CD4-positive, alpha-beta T cell treated with Interleukin-15 for 1 hour (primary cell): Measurements from ENCODE around the gene CDC26.
"Not testable (repeated sequence)": the region's sequence is repeated elsewhere in the genome, so short reads cannot be mapped to it uniquely, and the experiment has no call there.

ENCODE experiments used
- DNase-seq: peaks from one replicate; pipeline ENCODE4 v3.0.0-alpha.2; 2020

CDC26 gene

GRCh38 chr9:113290052-113290607 lies 14.8 kb upstream of the CDC26 start:
- no peak for DNase-seq

DNA sequence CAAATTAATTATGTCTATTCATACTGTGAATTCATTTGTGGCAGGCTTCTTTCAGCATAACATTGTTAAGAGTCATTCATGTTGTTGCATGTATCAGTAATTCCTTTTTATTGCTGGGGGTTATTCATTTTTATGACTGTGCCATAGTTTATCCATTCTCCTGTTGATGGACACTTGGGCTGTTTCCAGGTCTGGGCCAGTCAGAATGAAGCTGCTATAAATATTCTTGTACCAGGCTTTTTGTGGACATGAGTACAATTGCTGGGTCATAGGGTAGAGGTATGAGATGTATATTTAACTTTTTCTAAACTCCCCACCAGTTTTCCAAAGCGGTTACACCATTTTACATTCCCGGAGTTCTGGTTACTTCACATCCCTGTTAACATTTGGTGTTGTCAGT lies 13.7 kb upstream of the CDC26 start:
- no peak for DNase-seq

GRCh38 chr9:113281356-113281755 lies 6.0 kb upstream of the CDC26 start:
- DNase-seq: no peak

GRCh38 chr9:113278840-113279239 lies 3.5 kb upstream of the CDC26 start:
- DNase-seq: no peak

DNA sequence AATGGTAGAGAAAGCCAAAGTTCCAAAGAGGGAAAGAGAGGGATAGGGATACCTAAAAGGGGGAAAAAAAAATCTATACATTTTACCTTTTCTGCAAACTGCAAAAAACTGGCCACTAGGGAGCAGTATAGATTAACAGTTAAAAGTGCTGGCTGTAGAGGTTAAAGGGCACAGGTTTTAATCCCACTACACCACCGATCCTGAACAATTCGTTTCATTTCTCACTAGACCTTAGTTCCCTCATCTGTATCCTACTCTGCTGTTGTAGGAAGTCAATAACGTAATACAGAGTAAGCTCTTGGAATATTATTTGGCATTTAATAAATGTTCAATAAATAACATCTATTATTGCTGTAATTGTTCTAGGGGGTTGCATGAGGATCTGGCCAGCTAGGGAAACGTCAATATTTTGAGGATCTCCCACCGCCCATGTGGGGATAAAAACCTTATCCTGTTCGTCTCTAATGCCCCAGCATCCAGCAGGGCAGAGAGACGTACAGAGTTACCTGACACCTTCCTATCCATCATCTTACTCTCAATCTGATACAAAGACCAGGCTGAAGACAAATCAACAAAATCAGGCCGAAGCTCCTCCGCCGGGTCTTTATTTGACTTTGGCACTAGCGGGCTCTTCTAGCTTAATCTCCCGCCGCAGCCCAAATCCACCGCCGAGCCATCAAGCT lies 757 bp downstream of the CDC26 start:
- DNase-seq: no peak

DNA sequence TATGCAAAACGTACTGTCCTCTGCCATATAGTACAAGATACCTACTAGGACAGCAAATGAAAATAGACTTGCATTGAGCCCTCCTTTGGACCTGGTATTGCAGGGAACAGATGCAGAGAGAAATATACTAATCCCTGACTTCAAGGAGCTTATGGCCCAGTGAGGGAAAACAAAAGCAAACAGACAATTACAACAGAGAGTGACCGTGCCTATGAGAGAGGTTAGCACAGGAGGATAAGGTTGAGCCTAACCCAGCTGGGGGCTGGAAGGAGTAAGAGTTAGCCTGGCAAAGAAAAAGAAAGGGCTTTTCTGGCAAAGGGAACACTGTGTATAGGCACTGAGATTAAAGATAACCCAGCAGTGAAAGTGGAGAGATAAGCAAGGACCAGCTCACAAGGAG lies 5.5 kb downstream of the CDC26 start:
- DNase-seq: no peak

- DNase-seq: no peak
These were observed 6.0 kb downstream of the CDC26 start for GRCh38 chr9:113269355-113269754.

DNA sequence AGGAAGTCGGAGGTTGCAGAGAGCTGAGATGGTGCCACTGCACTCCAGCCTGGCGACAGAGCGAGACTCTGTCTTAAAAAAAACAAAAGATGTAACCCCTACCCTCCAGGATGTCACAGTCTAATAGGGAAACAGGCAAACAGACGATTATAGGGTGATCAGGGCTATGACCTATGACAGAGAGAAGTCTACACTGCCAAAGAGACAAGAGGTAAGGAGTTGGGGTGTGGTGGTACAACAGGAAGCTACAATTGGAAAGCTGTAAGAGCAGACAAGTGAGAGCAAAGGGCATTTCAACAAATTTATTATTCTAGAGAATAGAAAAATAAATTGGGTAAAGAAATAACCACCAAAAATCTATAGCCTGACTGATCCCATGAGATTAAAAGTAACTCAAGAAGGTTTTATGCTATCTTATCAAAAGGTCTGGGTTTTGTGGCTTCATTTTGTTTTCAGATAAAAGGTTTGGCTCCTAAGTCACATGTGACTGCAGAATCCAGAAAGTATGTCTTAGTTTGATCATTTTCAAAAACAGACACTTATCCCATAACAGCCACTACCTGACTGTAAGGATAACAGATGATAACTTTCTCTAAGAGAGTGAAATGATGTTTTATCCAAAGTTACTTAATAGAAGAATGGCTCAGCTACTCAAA lies 7.3 kb downstream of the CDC26 start:
- no peak for DNase-seq

DNA sequence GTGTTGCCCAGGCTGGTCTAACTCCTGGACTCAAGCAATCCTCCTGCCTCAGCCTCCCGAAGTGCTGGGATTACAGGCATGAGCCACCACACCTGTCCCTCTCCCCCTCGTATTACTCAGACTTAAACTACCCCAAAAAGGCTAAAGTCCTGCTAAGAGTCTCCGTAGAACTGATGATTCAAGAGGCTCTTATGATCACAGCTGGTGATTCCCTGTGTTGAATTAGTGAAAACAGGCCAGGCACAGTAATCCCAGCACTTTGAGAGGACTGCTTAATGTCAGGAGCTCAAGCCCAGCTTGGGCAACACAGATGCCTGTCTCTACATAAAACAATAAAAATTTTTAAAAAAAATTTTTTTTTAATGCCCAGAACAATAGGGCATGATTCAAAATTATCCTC lies 9.2 kb downstream of the CDC26 start:
- DNase-seq: no peak

- DNase-seq: no peak
These were observed 13.3 kb downstream of the CDC26 start for GRCh38 chr9:113261917-113262671.

DNA sequence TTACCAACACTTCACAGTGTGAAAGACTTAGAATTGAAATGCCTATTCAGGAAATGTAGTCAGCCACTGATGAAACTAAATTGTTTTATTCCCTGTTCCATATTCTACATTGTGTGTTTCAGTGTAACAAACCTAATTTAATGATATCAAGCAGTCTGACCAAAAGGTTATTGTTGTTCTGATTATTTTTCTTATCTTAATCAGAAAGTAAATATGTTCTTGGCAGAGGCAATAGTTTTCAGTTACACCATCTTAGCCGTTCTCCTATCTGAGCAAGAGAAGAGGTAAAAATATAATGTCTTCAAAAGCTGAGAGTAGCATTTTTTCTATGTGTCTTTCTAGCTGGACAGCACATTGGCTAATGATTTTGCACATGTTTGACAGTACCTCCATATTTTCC lies 17.1 kb downstream of the CDC26 start:
- DNase-seq: no peak

GRCh38 chr9:113257863-113258262 lies 17.5 kb downstream of the CDC26 start:
- DNase-seq: no peak

DNA sequence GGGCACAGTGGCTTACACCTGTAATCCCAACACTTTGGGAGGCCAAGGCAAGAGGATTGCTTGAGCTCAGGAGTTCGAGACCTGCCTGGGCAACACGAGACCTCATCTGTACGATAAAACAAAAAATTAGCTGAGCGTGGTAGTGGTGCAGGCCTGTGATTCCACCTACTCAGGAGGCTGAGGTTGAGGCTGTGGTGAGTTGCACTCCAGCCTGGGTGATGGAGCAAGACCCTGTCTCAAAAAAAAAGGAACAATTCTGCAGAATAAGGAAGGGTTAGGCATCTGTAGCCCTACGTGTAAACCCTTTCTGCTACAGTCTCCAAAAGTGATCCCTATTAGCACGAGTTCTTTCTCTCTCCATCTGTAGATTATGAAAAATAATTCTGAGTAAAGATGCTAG lies 19.9 kb downstream of the CDC26 start:
- no peak for DNase-seq

DNA sequence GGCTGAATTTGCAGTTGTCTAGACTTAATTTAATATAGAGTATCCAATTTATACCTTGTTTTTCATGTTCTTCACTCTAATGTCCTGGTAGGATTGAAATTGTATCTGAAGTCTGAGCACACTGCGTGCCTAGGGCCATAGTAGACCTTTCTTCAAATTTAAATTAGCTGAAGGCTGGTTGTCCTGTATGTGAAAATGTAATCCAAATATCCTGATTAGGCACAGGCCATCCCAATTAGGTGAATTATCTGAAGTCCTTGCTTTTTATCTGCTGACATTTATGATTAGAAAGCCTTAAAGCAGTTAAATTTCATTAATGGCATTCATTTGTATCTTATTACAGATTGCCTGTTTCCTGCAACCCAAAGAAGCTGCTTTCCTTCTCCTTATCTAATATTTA lies 20.4 kb downstream of the CDC26 start:
- DNase-seq: no peak

DNA sequence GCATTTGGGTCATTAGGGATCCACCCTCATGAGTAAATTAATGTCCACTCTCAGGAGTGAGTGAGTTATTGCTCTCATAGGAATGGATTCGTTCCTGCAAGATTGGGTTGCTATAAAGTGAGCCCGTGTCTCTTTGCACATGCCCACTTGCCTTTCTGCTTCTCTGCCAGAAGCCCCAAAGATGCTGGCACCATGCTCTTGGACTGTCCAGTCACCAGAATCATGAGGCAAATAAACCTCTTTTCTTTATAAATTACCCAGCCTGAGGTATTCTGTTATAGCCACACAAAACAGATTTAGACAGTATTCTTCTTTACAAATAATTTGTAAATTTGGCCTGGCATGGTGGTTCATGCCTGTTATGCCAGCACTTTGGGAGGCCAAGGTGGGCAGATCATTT lies 24.6 kb downstream of the CDC26 start:
- DNase-seq: no peak

DNA sequence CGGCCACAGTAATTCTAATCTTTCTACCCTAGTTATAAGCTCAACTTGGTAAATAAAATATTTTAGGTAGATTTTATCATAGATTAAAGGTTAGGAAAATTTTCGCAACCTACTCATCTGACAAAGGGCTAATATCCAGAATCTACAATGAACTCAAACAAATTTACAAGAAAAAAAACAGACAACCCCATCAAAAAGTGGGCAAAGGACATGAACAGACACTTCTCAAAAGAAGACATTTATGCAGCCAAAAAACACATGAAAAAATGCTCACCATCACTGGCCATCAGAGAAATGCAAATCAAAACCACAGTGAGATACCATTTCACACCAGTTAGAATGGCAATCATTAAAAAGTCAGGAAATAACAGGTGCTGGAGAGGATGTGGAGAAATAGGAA lies 25.7 kb downstream of the CDC26 start:
- DNase-seq: not testable (repeated sequence)

DNA sequence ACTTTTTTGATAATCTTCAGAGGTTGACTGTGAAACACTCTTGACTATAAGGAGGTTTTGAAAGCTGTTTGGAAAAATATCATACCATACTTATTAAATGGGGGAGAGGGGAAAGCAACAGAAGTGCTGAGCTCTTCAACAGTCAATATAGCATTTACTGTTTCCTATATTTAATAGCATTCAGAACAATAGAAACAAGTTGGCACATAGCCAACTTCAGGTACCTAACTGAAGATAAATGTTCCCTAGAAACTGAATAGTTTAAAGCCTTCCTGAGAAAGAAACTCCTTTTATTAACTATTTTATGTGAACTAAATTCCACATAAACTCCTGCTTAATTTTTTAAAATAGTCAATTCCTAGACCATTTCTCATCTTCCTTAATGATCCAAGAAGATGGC lies 27.7 kb downstream of the CDC26 start:
- no peak for DNase-seq

- no peak for DNase-seq
These were observed 28.4 kb downstream of the CDC26 start for GRCh38 chr9:113246928-113247327.

DNA sequence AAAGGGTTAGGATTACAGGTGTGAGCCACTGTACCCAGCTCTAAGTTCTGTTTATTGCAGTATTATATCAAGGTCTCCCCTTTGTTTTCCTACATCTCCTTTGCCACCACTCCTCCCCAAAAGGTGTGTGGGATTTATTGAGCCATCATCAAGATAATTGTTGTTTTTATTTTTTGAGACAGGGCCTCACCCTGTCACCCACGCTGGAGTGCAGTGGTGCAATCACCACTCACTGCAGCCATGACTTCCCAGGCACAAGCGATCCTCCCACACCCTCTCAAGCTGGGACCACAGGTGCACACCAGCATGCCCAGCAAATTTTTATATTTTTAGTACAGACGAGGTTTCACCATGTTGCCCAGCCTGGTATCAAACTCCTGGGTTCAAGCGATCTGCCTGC lies 29.5 kb downstream of the CDC26 start:
- DNase-seq: no peak

GRCh38 chr9:113244556-113244955 lies 30.8 kb downstream of the CDC26 start:
- DNase-seq: no peak

DNA sequence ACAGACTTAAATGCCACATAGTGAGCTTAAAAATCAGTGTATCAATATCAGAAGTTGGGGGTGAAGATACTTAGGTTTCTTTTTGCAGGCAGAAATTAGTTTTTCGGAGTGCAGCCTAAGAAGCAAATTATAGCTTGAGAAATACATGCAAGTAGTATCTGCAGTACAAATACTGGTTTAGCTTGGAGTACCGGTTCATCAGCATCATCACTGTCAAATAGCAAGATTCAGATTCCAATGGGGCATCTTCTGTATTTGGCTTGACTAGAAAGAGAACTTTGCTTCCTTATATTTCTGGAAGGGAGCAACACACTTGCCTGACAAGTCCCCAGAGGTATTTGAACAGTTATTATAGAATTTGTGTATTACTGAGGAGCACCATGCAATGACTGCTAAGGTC lies 34.2 kb downstream of the CDC26 start:
- DNase-seq: no peak

DNA sequence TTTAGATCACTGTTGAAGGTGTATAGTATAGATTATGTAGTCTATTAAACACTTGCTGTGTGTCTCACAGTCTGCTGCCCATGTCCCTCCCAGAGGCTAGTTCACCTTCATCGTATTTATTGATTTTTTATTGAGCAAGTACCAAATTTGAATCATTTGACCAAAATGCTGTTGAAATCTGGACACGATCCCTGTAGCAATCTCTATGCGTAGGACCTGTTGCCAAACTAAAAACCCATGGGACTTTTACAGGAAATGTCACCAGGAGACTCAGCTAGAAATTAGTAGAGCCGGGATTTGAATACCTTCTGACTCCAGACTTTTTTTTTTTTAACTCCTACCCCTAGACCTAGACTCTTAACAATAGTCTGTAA lies 36.5 kb downstream of the CDC26 start:
- DNase-seq: no peak

DNA sequence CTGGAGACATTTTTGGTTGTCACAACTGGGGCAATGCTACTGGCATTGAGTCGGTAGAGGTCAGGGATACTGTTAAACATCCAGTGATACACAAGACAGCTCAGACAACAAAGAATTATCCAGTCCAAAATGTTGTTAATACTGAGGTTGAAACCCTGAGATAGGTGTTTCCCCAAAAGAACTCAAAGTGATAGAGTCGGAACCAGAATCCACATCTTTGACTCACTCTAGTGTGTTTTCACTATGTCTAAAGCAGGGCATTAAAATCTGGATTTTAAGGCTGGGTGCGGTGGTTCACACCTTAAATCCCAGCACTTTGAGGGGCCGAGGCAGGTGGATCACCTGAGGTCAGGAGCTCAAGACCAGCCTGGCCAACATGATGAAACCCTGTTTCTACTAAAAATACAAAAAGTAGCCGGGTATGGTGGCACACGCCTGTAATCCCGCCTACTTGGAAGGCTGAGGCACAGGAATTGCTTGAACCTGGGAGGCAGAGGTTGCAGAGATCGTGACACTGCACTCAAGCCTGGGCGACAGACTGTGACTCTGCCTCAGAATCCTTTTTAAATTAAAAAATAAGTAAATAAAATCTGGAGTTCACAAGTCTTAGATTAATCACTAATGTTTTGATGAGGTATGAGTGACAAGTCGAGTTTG lies 37.0 kb downstream of the CDC26 start:
- DNase-seq: no peak

GRCh38 chr9:113237026-113237425 lies 38.3 kb downstream of the CDC26 start:
- DNase-seq: no peak
